HepG2 (cell line): Measurements from ENCODE around the gene CDC14B.

Experiments
- JUN ChIP-seq: sonication (generic); formaldehyde crosslinking; IDR thresholded peaks from 2 replicates; pipeline ENCODE4 v1.4.0; 2020; ENCODE audit warnings: mild to moderate bottlenecking, missing genetic modification reagents
- SIN3A ChIP-seq: IDR thresholded peaks from 2 replicates; pipeline ENCODE4 v1.6.1; 2011; ENCODE audit warnings: low read depth, mild to moderate bottlenecking, control low read depth, low read length, borderline replicate concordance
- ZMYM4 ChIP-seq: sonication (generic); formaldehyde crosslinking; IDR thresholded peaks from 2 replicates; pipeline ENCODE4 v1.8.1; 2023; ENCODE audit warnings: mild to moderate bottlenecking, missing genetic modification reagents

DNA sequence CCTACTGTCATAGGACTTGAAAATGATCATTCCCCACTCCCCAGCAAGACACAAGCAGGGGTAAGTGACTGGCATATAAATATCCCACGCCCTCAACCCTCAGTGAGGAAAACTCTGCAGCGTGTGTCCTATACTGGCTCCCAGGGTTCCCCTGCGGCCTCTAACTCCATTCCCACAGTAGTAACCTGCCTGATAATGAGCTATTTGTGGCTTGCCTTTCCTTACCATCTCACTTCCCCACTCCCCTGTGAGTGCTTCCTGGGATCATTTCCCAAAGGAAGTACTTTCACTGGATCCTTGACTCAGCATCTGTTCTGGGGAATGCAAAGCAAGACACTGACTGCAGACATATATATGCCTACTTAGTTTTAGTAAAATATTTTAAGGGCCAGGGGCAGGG lies 14.3 kb downstream of the CDC14B start:
- TF ChIP-seq SIN3A: no peak
- no peak for TF ChIP-seq ZMYM4 (CRISPR knock-in tag)
- no peak for TF ChIP-seq JUN
